GM19395 (cell line): ENCODE measurements around the gene MAP7D2.

Source experiments
- ATAC-seq: cut with Tn5 transposase; IDR thresholded peaks from one replicate; pipeline ENCODE4 v1.9.1; 2021; ENCODE audit warnings: mild to moderate bottlenecking, moderate library complexity; ENCODE audit not compliant: unreplicated experiment

The MAP7D2 gene

GRCh38 chrX:19975845-19976244 is 140.9 kb downstream of the MAP7D2 start:
- ATAC-seq, result no peak

GRCh38 chrX:19972984-19973383 is 143.7 kb downstream of the MAP7D2 start:
- no peak for ATAC-seq

- no peak for ATAC-seq
These were observed 148.4 kb downstream of the MAP7D2 start for GRCh38 chrX:19968276-19968675.

GRCh38 chrX:19966056-19966455 is 150.7 kb downstream of the MAP7D2 start:
- ATAC-seq, result no peak

- ATAC-seq, result no peak
These were observed 152.5 kb downstream of the MAP7D2 start for GRCh38 chrX:19964017-19964710.

- ATAC-seq, result no peak
These were observed 155.8 kb downstream of the MAP7D2 start for GRCh38 chrX:19960913-19961312.

GRCh38 chrX:19958552-19959486 is 157.9 kb downstream of the MAP7D2 start:
- no peak for ATAC-seq

- ATAC-seq, result no peak
These were observed 159.8 kb downstream of the MAP7D2 start for GRCh38 chrX:19956923-19957322.
